Gastrocnemius medialis (tissue), 4 donors: ENCODE results near the gene EPRS1. TPM values are rescaled to one million over a fixed set of nuclear protein-coding genes. Genes with fewer than 3 reads are reported as not detected.

ENCODE experiments used
- ATAC-seq, 2 donors: fragments of 150-250 bp; one replicate each; pipeline ENCODE4 v1.9.1; 2016
- DNase-seq, 2 donors: peaks; one replicate each; pipeline ENCODE4 v3.0.0-alpha.2; 2019
- H3K27ac ChIP-seq, 4 donors: fragments of 200-600 bp; sonication (generic); 1 replicate in 1 of 4; 2 replicates in 3 of 4; pipeline ENCODE4 v1.5.1; 2016 to 2018; ENCODE audit warnings: mild to moderate bottlenecking in 2 of 4, moderate library complexity in 1 of 4
- H3K27me3 ChIP-seq, 3 donors: fragments of 200-600 bp; sonication (generic) in 2 of 3; 1 replicate in 1 of 3; 2 replicates in 2 of 3; pipeline versions ENCODE4 v1.5.1 to v1.6.0; 2016 to 2019; ENCODE audit warnings: mild to moderate bottlenecking in 1 of 3, moderate library complexity in 1 of 3
- H3K36me3 ChIP-seq, 2 donors: fragments of 200-600 bp; sonication (generic) in 1 of 2; one replicate each; pipeline ENCODE4 v1.5.1; 2017 to 2018
- H3K4me1 ChIP-seq, 2 donors: fragments of 200-600 bp; sonication (generic) in 1 of 2; one replicate each; pipeline ENCODE4 v1.5.1; 2016 to 2017; ENCODE audit warnings: mild to moderate bottlenecking in 2 of 2
- H3K4me3 ChIP-seq, 4 donors: fragments of 200-600 bp; sonication (generic) in 3 of 4; 1 replicate in 1 of 4; 2 replicates in 3 of 4; pipeline ENCODE4 v1.5.1; 2016 to 2019; ENCODE audit warnings: mild to moderate bottlenecking in 2 of 4
- H3K9me3 ChIP-seq, 3 donors: fragments of 200-600 bp; sonication (generic) in 2 of 3; 1 replicate in 1 of 3; 2 replicates in 2 of 3; pipeline ENCODE4 v1.5.1; 2016 to 2019
- CTCF ChIP-seq, 5 experiments: fragments of 450-650 bp in 3 of 5; fragments of 200-600 bp in 2 of 5; sonication (generic) in 2 of 5; IDR thresholded peaks in 4 of 5; conservative IDR thresholded peaks in 1 of 5; 1 replicate in 4 of 5; 2 replicates in 1 of 5; pipeline ENCODE4 v1.5.1; 2016 to 2019; ENCODE audit warnings: antibody characterized with exemption in 5 of 5, mild to moderate bottlenecking in 3 of 5, moderate library complexity in 3 of 5
- POLR2A ChIP-seq, 2 donors: fragments of 450-650 bp; IDR thresholded peaks; one replicate each; pipeline ENCODE4 v1.6.1; 2017; ENCODE audit warnings: antibody characterized with exemption in 2 of 2, mild to moderate bottlenecking in 2 of 2, moderate library complexity in 2 of 2
- in situ Hi-C, 4 donors: fragments of 200-750 bp; cut with MboI; loops; one replicate each; pipeline versions ENCODE4 v1.15.0 to v1.8.0; 2017; ENCODE audit warnings: low sequenced_read_pairs in 4 of 4
- intact Hi-C: fragments of 100-400 bp; cut with DNase I; formaldehyde crosslinking; loops from one replicate; pipeline ENCODE4 v1.15.1; 2023; ENCODE audit warnings: low total_unique reads
- total RNA-seq, 4 donors: library from RNA; depleted of rRNA; stranded (reverse); fragments of >200 nt; gene quantifications; one replicate each; pipeline versions ENCODE4 v1.1.0 to v1.2.3, GENCODE V29; 2016

EPRS1 gene
- total RNA-seq, 4 donors from 2014 or later, result 47.4 to 89.6 (median 73.9) TPM

GRCh38 chr1:220011620-220012019, 34.7 kb downstream of the EPRS1 start:
- intact Hi-C loops, result no loop called here

GRCh38 chr1:220007438-220007837, 38.9 kb downstream of the EPRS1 start:
- in situ Hi-C loops (no loop called here), intact Hi-C loops (no loop called here)
- ATAC-seq, result no peak
- Histone ChIP-seq H3K27me3 (no peaks in the 10 kb centered on the region), H3K27ac (no peak overlapping the region), H3K36me3 (peaks cover 5 to 91% of the 10 kb centered on the region in 2 donors), H3K4me1 (no peaks in the 10 kb centered on the region), H3K4me3 (no peak overlapping the region), H3K9me3 (no peaks in the 10 kb centered on the region)
- TF ChIP-seq POLR2A (IDR thresholded peaks at IDR 0.05) (no peak), CTCF (IDR thresholded peaks at IDR 0.05 in 4 of 5, conservative IDR thresholded peaks at IDR 0.05 in 1 of 5) (no peak)
- DNase-seq, result no peak

More at GRCh38 chr1:220011620-220012019, 34.7 kb downstream of the EPRS1 start:
- DNase-seq (no peak), ATAC-seq (no peak)
- in situ Hi-C loops, result no loop called here
- no peak overlapping the region for H3K27ac ChIP-seq
- no peaks in the 10 kb centered on the region for H3K4me1 ChIP-seq
- H3K27me3 ChIP-seq, result no peaks in the 10 kb centered on the region
- no peak for TF ChIP-seq CTCF (IDR thresholded peaks at IDR 0.05 in 4 of 5, conservative IDR thresholded peaks at IDR 0.05 in 1 of 5)
- TF ChIP-seq POLR2A (IDR thresholded peaks at IDR 0.05), result no peak
- H3K4me3 ChIP-seq, result no peak overlapping the region
- no peaks in the 10 kb centered on the region for H3K9me3 ChIP-seq
- peaks cover 2 to 70% of the 10 kb centered on the region in 2 donors for H3K36me3 ChIP-seq

- Histone ChIP-seq H3K4me1 (no peaks in the 10 kb centered on the region), H3K4me3 (no peak overlapping the region), H3K27ac (no peak overlapping the region), H3K36me3 (peaks cover 5 to 96% of the 10 kb centered on the region in 2 donors), H3K9me3 (no peaks in the 10 kb centered on the region), H3K27me3 (no peaks in the 10 kb centered on the region)
- in situ Hi-C loops, result no loop called here
- intact Hi-C loops, result no loop called here
- DNase-seq (no peak), ATAC-seq (no peak)
- TF ChIP-seq CTCF (IDR thresholded peaks at IDR 0.05 in 4 of 5, conservative IDR thresholded peaks at IDR 0.05 in 1 of 5) (no peak), POLR2A (IDR thresholded peaks at IDR 0.05) (no peak)
These were observed 40.8 kb downstream of the EPRS1 start for GRCh38 chr1:220005489-220005888.

- DNase-seq (no peak), ATAC-seq (no peak)
- no peak overlapping the region for H3K4me3 ChIP-seq
- peaks cover 3 to 94% of the 10 kb centered on the region in 2 donors for H3K36me3 ChIP-seq
- H3K9me3 ChIP-seq, result no peaks in the 10 kb centered on the region
- intact Hi-C loops (no loop called here), in situ Hi-C loops (no loop called here)
- no peak for TF ChIP-seq CTCF (IDR thresholded peaks at IDR 0.05 in 4 of 5, conservative IDR thresholded peaks at IDR 0.05 in 1 of 5)
- no peak for TF ChIP-seq POLR2A (IDR thresholded peaks at IDR 0.05)
- no peak overlapping the region for H3K27ac ChIP-seq
- no peaks in the 10 kb centered on the region for H3K27me3 ChIP-seq
- no peaks in the 10 kb centered on the region for H3K4me1 ChIP-seq
These were observed 42.5 kb downstream of the EPRS1 start for GRCh38 chr1:220003610-220004299.

- TF ChIP-seq CTCF (IDR thresholded peaks at IDR 0.05 in 4 of 5, conservative IDR thresholded peaks at IDR 0.05 in 1 of 5), result no peak
- no peak for TF ChIP-seq POLR2A (IDR thresholded peaks at IDR 0.05)
- in situ Hi-C loops, result no loop called here
- Histone ChIP-seq H3K36me3 (peaks cover 3 to 90% of the 10 kb centered on the region in 2 donors), H3K4me3 (no peak overlapping the region), H3K9me3 (no peaks in the 10 kb centered on the region), H3K27me3 (no peaks in the 10 kb centered on the region), H3K27ac (no peak overlapping the region), H3K4me1 (no peaks in the 10 kb centered on the region)
- DNase-seq, result no peak
- intact Hi-C loops, result no loop called here
- no peak for ATAC-seq
These were observed 43.3 kb downstream of the EPRS1 start for GRCh38 chr1:220003015-220003414.
